ENCODE measurements around the gene JAKMIP1. TPM values are rescaled to one million over a fixed set of nuclear protein-coding genes. Genes with fewer than 3 reads are reported as not detected.

Gene JAKMIP1
- polyA plus RNA-seq, 1 donor from 2014 or later = 15.3 TPM

DNA sequence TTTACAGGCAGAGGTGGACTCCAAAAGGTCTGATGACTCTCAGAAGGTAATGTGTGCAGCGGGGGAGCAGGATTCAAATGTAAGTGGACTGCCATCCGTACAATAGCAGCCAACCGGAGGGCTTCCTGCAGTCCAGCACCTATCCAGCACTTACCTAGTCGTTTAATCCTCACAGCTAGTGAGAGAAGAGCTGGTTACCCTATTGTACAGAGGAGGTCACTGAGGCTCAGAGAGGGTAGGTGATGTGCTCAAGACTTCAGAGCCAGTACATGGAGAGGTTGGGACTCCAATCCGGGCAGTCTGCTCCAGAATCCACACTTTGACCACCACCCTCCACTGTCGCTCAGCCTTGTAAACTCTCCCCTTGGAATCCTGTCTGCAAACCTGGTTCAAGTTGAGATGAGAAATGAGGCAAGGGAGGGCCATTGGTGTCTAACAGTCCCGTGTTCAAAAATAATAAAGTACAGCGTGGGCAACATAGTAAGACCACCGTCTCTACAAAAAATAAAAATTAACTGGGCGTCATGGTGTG lies 22.5 kb upstream of the JAKMIP1 start:
- TF ChIP-seq CTCF (IDR thresholded peaks at IDR 0.05; ENCODE audit: poor library complexity, severe bottlenecking) (no peak), RAD21 (conservative IDR thresholded peaks at IDR 0.05) (no peak), SMC3 (conservative IDR thresholded peaks at IDR 0.05; ENCODE audit: poor library complexity) (no peak), POLR2AphosphoS5 (IDR thresholded peaks at IDR 0.05) (no peak), EP300 (conservative IDR thresholded peaks at IDR 0.05; ENCODE audit: poor library complexity, severe bottlenecking) (no peak), EZH2 (IDR thresholded peaks at IDR 0.05; ENCODE audit: borderline replicate concordance, insufficient read depth, low read length, poor library complexity, severe bottlenecking) (no peak), TAF1 (IDR thresholded peaks at IDR 0.05; ENCODE audit: low read depth) (no peak), MXI1 (conservative IDR thresholded peaks at IDR 0.05; ENCODE audit: poor library complexity, severe bottlenecking) (no peak), REST (IDR thresholded peaks at IDR 0.05; ENCODE audit: borderline replicate concordance) (no peak)
- Histone ChIP-seq H3K9me2 (ENCODE audit: insufficient read depth, low read length) (no peaks in the 10 kb centered on the region), H4K20me1 (ENCODE audit: insufficient read depth) (no peaks in the 10 kb centered on the region), H3K9me3 (ENCODE audit: low read length) (no peaks in the 10 kb centered on the region), H3K36me3 (ENCODE audit: insufficient read depth, low read length) (no peaks in the 10 kb centered on the region), H3K27me3 (ENCODE audit: insufficient read depth, low read depth, low read length) (no peaks in the 10 kb centered on the region), H3K4me2 (ENCODE audit: low read length) (no peak overlapping the region), H3K4me3 (ENCODE audit: low read length) (no peak overlapping the region), H3F3A (ENCODE audit: insufficient read depth, low read length, poor library complexity, severe bottlenecking) (no peaks in the 10 kb centered on the region), H3K79me2 (replicated peaks; ENCODE audit: insufficient read depth, low read length) (no peaks in the 10 kb centered on the region), H2AFZ (ENCODE audit: low read depth, low read length) (no peak overlapping the region), H3K9ac (ENCODE audit: low read length) (no peak overlapping the region), H3K27ac (ENCODE audit: low read length) (no peak overlapping the region)

GRCh38 chr4:6221851-6222760 lies 21.8 kb upstream of the JAKMIP1 start:
- H3K9ac ChIP-seq (ENCODE audit: low read length) = peak overlapping the region; percentile 36
- H3K9me2 ChIP-seq (ENCODE audit: insufficient read depth, low read length) = no peaks in the 10 kb centered on the region
- no peaks in the 10 kb centered on the region for H3K27me3 ChIP-seq (ENCODE audit: insufficient read depth, low read depth, low read length)
- H3K36me3 ChIP-seq (ENCODE audit: insufficient read depth, low read length) = no peaks in the 10 kb centered on the region
- no peaks in the 10 kb centered on the region for H3K79me2 ChIP-seq (replicated peaks; ENCODE audit: insufficient read depth, low read length)
- no peaks in the 10 kb centered on the region for H3K9me3 ChIP-seq (ENCODE audit: low read length)
- no peak for TF ChIP-seq RAD21 (conservative IDR thresholded peaks at IDR 0.05)
- TF ChIP-seq CTCF (IDR thresholded peaks at IDR 0.05; ENCODE audit: poor library complexity, severe bottlenecking) = no peak
- TF ChIP-seq MXI1 (conservative IDR thresholded peaks at IDR 0.05; ENCODE audit: poor library complexity, severe bottlenecking) = no peak
- TF ChIP-seq SMC3 (conservative IDR thresholded peaks at IDR 0.05; ENCODE audit: poor library complexity) = no peak
- TF ChIP-seq REST (IDR thresholded peaks at IDR 0.05; ENCODE audit: borderline replicate concordance) = no peak
- no peak for TF ChIP-seq EZH2 (IDR thresholded peaks at IDR 0.05; ENCODE audit: borderline replicate concordance, insufficient read depth, low read length, poor library complexity, severe bottlenecking)
- TF ChIP-seq TAF1 (IDR thresholded peaks at IDR 0.05; ENCODE audit: low read depth) = no peak
- TF ChIP-seq EP300 (conservative IDR thresholded peaks at IDR 0.05; ENCODE audit: poor library complexity, severe bottlenecking) = no peak
- no peak for TF ChIP-seq POLR2AphosphoS5 (IDR thresholded peaks at IDR 0.05)
- H3K27ac ChIP-seq (ENCODE audit: low read length) = peak overlapping the region; percentile 40
- H2AFZ ChIP-seq (ENCODE audit: low read depth, low read length) = no peak overlapping the region
- H4K20me1 ChIP-seq (ENCODE audit: insufficient read depth) = no peaks in the 10 kb centered on the region
- H3F3A ChIP-seq (ENCODE audit: insufficient read depth, low read length, poor library complexity, severe bottlenecking) = no peaks in the 10 kb centered on the region
- peak overlapping the region; percentile 54 for H3K4me2 ChIP-seq (ENCODE audit: low read length)
- peak overlapping the region; percentile 64 for H3K4me3 ChIP-seq (ENCODE audit: low read length)

All from neural cell (in vitro differentiated cells).